GM23338 (cell line): ENCODE results near the gene ZNF248. TPM values are rescaled to one million over a fixed set of nuclear protein-coding genes. Genes with fewer than 3 reads are reported as not detected.

ENCODE experiments used
- ATAC-seq: fragments of 200-7000 bp; cut with Tn5 transposase; 3 replicates; pipeline ENCODE4 v1.9.1; 2020
- DNase-seq: peaks from one replicate; pipeline ENCODE4 v3.0.0-alpha.2; 2015; ENCODE audit warnings: low spot score
- H2AFZ ChIP-seq: fragments of 200-600 bp; sonication (generic); 2 replicates; pipeline ENCODE4 v1.8.0; 2016; ENCODE audit warnings: antibody characterized with exemption, mild to moderate bottlenecking, moderate library complexity
- H3F3A ChIP-seq: fragments of 200-600 bp; sonication (generic); replicated peaks from 2 replicates; pipeline ENCODE4 v1.8.0; 2017; ENCODE audit warnings: antibody characterized with exemption, mixed run types, low read depth
- H3K27ac ChIP-seq: fragments of 200-600 bp; sonication (generic); 2 replicates; pipeline ENCODE4 v1.6.1; 2016; ENCODE audit warnings: low read depth
- H3K27me3 ChIP-seq: fragments of 200-600 bp; sonication (generic); 2 replicates; pipeline ENCODE4 v1.8.0; 2016; ENCODE audit warnings: mild to moderate bottlenecking, mixed run types, moderate library complexity; ENCODE audit not compliant: insufficient read depth
- H3K36me3 ChIP-seq: fragments of 200-600 bp; sonication (generic); 2 replicates; pipeline ENCODE4 v1.8.0; 2016; ENCODE audit warnings: mild to moderate bottlenecking; ENCODE audit not compliant: insufficient read depth
- H3K4me1 ChIP-seq: fragments of 200-600 bp; sonication (generic); 2 replicates; pipeline ENCODE4 v1.8.0; 2016; ENCODE audit warnings: mild to moderate bottlenecking, moderate library complexity; ENCODE audit not compliant: insufficient read depth
- H3K4me2 ChIP-seq: fragments of 200-600 bp; sonication (generic); 2 replicates; pipeline ENCODE4 v1.7.1; 2017; ENCODE audit warnings: mixed run types
- H3K4me3 ChIP-seq: fragments of 200-600 bp; sonication (generic); 2 replicates; pipeline ENCODE4 v1.6.1; 2016; ENCODE audit warnings: mixed run types
- H3K79me2 ChIP-seq: fragments of 200-600 bp; sonication (generic); replicated peaks from 2 replicates; pipeline ENCODE4 v1.8.0; 2017; ENCODE audit warnings: mild to moderate bottlenecking; ENCODE audit not compliant: insufficient read depth
- H3K9me2 ChIP-seq: fragments of 200-600 bp; sonication (generic); 2 replicates; pipeline ENCODE4 v1.8.0; 2017; ENCODE audit not compliant: insufficient read depth
- H4K20me1 ChIP-seq: fragments of 200-600 bp; sonication (generic); replicated peaks from 2 replicates; pipeline ENCODE4 v1.8.0; 2017; ENCODE audit warnings: mild to moderate bottlenecking; ENCODE audit not compliant: insufficient read depth
- H3K27ac Mint-ChIP-seq: 2 replicates; pipeline ENCODE4 v1.8.0; 2020; ENCODE audit warnings: inconsistent platforms, mild to moderate bottlenecking, moderate library complexity, mixed read lengths
- H3K27me3 Mint-ChIP-seq: 3 replicates; pipeline ENCODE4 v1.8.0; 2022; ENCODE audit warnings: low read depth, mild to moderate bottlenecking, moderate library complexity, mixed read lengths, inconsistent platforms; ENCODE audit not compliant: insufficient read depth, poor library complexity
- H3K36me3 Mint-ChIP-seq: 3 replicates; pipeline ENCODE4 v1.8.0; 2021; ENCODE audit warnings: low read depth, mild to moderate bottlenecking, inconsistent platforms, moderate library complexity, mixed read lengths
- H3K4me1 Mint-ChIP-seq: 3 replicates; pipeline ENCODE4 v1.8.0; 2020; ENCODE audit warnings: mild to moderate bottlenecking, inconsistent platforms, mixed read lengths
- H3K4me3 Mint-ChIP-seq: 3 replicates; pipeline ENCODE4 v1.8.0; 2021; ENCODE audit warnings: moderate library complexity, mild to moderate bottlenecking, inconsistent platforms, mixed read lengths
- H3K9me3 Mint-ChIP-seq: 3 replicates; pipeline ENCODE4 v1.8.0; 2020; ENCODE audit warnings: moderate library complexity, mild to moderate bottlenecking, inconsistent platforms, mixed read lengths
- CREB1 ChIP-seq: fragments of 250-450 bp; sonication (Bioruptor Pico); IDR thresholded peaks from 2 replicates; pipeline ENCODE4 v1.5.0; 2020; ENCODE audit warnings: low read depth, mild to moderate bottlenecking, moderate library complexity
- EZH2 ChIP-seq: fragments of 200-600 bp; sonication (generic); IDR thresholded peaks from one replicate; pipeline ENCODE4 v1.8.0; 2017; ENCODE audit warnings: antibody characterized with exemption, mild to moderate bottlenecking, low read depth; ENCODE audit not compliant: unreplicated experiment
- EZH2phosphoT487 ChIP-seq: fragments of 200-600 bp; sonication (generic); IDR thresholded peaks from one replicate; pipeline ENCODE4 v1.8.1; 2018; ENCODE audit warnings: antibody characterized with exemption; ENCODE audit not compliant: unreplicated experiment
- JUNB ChIP-seq: IDR thresholded peaks from one replicate; pipeline ENCODE4 v1.6.1; 2016; ENCODE audit warnings: antibody characterized with exemption; ENCODE audit not compliant: unreplicated experiment
- NANOG ChIP-seq: IDR thresholded peaks from 2 replicates; pipeline ENCODE4 v1.6.1; 2016; ENCODE audit warnings: antibody characterized with exemption, borderline replicate concordance
- POLR2AphosphoS5 ChIP-seq: IDR thresholded peaks from 2 replicates; pipeline ENCODE4 v1.6.1; 2016; ENCODE audit warnings: antibody characterized with exemption, low read depth
- STAT1 ChIP-seq: IDR thresholded peaks from one replicate; pipeline ENCODE4 v1.6.1; 2016; ENCODE audit warnings: antibody characterized with exemption; ENCODE audit not compliant: unreplicated experiment
- ZNF114 ChIP-seq: fragments of 250-450 bp; sonication (Bioruptor Pico); IDR thresholded peaks from 2 replicates; pipeline ENCODE4 v1.5.0; 2020; ENCODE audit warnings: mild to moderate bottlenecking, moderate library complexity
- ZNF331 ChIP-seq: fragments of 250-450 bp; sonication (Bioruptor Pico); IDR thresholded peaks from 2 replicates; pipeline ENCODE4 v1.5.0; 2020; ENCODE audit warnings: low read depth, mild to moderate bottlenecking, moderate library complexity
- polyA plus RNA-seq: library from polyadenylated mRNA; unstranded; fragments of >200 nt; fragmentation: Nextera tagmentation; extraction: Ambion mirVana; gene quantifications from 2 replicates; pipeline ENCODE4 v1.2.1, GENCODE V29; 2016
- total RNA-seq: library from RNA; depleted of rRNA; stranded (reverse); fragments of >200 nt; shearing (Covaris generic); gene quantifications from 2 replicates; pipeline ENCODE4 v1.2.3, GENCODE V29; 2014
- TF ChIP-seq, protein P1 (sequence below): IDR thresholded peaks from one replicate; pipeline ENCODE4 v1.6.1; 2018; ENCODE audit warnings: antibody characterized with exemption; ENCODE audit not compliant: unreplicated experiment
- TF ChIP-seq, protein P2 (sequence below): fragments of 250-450 bp; sonication (Bioruptor Pico); IDR thresholded peaks from 2 replicates; pipeline ENCODE4 v1.5.0; 2020; ENCODE audit warnings: mild to moderate bottlenecking, moderate library complexity
- TF ChIP-seq, protein P3 (sequence below): IDR thresholded peaks from 2 replicates; pipeline ENCODE4 v1.6.1; 2016; ENCODE audit warnings: antibody characterized with exemption
- TF ChIP-seq, protein P4 (sequence below), 2 experiments: fragments of 200-600 bp in 1 of 2; sonication (generic) in 1 of 2; conservative IDR thresholded peaks; 2 replicates each; pipeline versions ENCODE4 v1.5.1 to v1.6.1; 2016 to 2017; ENCODE audit warnings: antibody characterized with exemption in 2 of 2, low read depth in 2 of 2, mild to moderate bottlenecking in 2 of 2, moderate library complexity in 1 of 2

ZNF248 gene
- total and polyA plus RNA-seq, 2 experiments from 2014 or later: 2.7 to 5.3 TPM

DNA sequence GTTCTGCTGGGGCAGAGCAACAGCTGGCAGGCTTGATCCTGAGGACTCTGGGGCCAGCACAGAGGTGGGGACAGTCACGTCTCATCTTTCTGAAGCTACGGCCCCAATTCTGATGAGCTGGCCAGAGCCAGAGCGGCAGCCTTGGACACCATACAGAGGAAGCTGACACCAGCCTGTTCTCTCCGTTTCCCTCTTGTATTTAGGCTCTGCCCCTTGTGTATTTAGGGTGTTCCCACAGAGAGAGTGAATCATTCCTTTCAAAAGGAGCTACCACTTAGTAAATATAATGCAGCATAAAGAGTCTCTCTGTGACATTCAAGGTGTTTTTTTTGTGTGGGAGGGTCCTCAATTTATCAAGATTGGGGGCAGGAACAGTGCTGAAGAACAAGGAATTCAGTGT, 109.2 kb downstream of the ZNF248 start:
- H3K36me3 Mint-ChIP-seq: peaks cover 32% of the 10 kb centered on the region
- no peaks in the 10 kb centered on the region for H3K27me3 ChIP-seq
- TF ChIP-seq, protein P1, sequence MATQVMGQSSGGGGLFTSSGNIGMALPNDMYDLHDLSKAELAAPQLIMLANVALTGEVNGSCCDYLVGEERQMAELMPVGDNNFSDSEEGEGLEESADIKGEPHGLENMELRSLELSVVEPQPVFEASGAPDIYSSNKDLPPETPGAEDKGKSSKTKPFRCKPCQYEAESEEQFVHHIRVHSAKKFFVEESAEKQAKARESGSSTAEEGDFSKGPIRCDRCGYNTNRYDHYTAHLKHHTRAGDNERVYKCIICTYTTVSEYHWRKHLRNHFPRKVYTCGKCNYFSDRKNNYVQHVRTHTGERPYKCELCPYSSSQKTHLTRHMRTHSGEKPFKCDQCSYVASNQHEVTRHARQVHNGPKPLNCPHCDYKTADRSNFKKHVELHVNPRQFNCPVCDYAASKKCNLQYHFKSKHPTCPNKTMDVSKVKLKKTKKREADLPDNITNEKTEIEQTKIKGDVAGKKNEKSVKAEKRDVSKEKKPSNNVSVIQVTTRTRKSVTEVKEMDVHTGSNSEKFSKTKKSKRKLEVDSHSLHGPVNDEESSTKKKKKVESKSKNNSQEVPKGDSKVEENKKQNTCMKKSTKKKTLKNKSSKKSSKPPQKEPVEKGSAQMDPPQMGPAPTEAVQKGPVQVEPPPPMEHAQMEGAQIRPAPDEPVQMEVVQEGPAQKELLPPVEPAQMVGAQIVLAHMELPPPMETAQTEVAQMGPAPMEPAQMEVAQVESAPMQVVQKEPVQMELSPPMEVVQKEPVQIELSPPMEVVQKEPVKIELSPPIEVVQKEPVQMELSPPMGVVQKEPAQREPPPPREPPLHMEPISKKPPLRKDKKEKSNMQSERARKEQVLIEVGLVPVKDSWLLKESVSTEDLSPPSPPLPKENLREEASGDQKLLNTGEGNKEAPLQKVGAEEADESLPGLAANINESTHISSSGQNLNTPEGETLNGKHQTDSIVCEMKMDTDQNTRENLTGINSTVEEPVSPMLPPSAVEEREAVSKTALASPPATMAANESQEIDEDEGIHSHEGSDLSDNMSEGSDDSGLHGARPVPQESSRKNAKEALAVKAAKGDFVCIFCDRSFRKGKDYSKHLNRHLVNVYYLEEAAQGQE: no peak
- TF ChIP-seq, protein P2, sequence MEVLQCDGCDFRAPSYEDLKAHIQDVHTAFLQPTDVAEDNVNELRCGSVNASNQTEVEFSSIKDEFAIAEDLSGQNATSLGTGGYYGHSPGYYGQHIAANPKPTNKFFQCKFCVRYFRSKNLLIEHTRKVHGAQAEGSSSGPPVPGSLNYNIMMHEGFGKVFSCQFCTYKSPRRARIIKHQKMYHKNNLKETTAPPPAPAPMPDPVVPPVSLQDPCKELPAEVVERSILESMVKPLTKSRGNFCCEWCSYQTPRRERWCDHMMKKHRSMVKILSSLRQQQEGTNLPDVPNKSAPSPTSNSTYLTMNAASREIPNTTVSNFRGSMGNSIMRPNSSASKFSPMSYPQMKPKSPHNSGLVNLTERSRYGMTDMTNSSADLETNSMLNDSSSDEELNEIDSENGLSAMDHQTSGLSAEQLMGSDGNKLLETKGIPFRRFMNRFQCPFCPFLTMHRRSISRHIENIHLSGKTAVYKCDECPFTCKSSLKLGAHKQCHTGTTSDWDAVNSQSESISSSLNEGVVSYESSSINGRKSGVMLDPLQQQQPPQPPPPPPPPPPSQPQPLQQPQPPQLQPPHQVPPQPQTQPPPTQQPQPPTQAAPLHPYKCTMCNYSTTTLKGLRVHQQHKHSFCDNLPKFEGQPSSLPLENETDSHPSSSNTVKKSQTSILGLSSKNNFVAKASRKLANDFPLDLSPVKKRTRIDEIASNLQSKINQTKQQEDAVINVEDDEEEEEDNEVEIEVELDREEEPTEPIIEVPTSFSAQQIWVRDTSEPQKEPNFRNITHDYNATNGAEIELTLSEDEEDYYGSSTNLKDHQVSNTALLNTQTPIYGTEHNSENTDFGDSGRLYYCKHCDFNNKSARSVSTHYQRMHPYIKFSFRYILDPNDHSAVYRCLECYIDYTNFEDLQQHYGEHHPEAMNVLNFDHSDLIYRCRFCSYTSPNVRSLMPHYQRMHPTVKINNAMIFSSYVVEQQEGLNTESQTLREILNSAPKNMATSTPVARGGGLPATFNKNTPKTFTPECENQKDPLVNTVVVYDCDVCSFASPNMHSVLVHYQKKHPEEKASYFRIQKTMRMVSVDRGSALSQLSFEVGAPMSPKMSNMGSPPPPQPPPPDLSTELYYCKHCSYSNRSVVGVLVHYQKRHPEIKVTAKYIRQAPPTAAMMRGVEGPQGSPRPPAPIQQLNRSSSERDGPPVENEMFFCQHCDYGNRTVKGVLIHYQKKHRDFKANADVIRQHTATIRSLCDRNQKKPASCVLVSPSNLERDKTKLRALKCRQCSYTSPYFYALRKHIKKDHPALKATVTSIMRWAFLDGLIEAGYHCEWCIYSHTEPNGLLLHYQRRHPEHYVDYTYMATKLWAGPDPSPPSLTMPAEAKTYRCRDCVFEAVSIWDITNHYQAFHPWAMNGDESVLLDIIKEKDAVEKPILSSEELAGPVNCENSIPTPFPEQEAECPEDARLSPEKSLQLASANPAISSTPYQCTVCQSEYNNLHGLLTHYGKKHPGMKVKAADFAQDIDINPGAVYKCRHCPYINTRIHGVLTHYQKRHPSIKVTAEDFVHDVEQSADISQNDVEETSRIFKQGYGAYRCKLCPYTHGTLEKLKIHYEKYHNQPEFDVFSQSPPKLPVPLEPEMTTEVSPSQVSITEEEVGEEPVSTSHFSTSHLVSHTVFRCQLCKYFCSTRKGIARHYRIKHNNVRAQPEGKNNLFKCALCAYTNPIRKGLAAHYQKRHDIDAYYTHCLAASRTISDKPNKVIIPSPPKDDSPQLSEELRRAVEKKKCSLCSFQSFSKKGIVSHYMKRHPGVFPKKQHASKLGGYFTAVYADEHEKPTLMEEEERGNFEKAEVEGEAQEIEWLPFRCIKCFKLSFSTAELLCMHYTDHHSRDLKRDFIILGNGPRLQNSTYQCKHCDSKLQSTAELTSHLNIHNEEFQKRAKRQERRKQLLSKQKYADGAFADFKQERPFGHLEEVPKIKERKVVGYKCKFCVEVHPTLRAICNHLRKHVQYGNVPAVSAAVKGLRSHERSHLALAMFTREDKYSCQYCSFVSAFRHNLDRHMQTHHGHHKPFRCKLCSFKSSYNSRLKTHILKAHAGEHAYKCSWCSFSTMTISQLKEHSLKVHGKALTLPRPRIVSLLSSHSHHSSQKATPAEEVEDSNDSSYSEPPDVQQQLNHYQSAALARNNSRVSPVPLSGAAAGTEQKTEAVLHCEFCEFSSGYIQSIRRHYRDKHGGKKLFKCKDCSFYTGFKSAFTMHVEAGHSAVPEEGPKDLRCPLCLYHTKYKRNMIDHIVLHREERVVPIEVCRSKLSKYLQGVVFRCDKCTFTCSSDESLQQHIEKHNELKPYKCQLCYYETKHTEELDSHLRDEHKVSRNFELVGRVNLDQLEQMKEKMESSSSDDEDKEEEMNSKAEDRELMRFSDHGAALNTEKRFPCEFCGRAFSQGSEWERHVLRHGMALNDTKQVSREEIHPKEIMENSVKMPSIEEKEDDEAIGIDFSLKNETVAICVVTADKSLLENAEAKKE (CRISPR knock-in tag): no peak
- TF ChIP-seq, protein P3, sequence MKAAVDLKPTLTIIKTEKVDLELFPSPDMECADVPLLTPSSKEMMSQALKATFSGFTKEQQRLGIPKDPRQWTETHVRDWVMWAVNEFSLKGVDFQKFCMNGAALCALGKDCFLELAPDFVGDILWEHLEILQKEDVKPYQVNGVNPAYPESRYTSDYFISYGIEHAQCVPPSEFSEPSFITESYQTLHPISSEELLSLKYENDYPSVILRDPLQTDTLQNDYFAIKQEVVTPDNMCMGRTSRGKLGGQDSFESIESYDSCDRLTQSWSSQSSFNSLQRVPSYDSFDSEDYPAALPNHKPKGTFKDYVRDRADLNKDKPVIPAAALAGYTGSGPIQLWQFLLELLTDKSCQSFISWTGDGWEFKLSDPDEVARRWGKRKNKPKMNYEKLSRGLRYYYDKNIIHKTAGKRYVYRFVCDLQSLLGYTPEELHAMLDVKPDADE: no peak
- no peak for TF ChIP-seq CREB1 (CRISPR knock-in tag)
- TF ChIP-seq STAT1: no peak
- TF ChIP-seq JUNB: no peak
- TF ChIP-seq, protein P4, sequence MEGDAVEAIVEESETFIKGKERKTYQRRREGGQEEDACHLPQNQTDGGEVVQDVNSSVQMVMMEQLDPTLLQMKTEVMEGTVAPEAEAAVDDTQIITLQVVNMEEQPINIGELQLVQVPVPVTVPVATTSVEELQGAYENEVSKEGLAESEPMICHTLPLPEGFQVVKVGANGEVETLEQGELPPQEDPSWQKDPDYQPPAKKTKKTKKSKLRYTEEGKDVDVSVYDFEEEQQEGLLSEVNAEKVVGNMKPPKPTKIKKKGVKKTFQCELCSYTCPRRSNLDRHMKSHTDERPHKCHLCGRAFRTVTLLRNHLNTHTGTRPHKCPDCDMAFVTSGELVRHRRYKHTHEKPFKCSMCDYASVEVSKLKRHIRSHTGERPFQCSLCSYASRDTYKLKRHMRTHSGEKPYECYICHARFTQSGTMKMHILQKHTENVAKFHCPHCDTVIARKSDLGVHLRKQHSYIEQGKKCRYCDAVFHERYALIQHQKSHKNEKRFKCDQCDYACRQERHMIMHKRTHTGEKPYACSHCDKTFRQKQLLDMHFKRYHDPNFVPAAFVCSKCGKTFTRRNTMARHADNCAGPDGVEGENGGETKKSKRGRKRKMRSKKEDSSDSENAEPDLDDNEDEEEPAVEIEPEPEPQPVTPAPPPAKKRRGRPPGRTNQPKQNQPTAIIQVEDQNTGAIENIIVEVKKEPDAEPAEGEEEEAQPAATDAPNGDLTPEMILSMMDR (conservative IDR thresholded peaks at IDR 0.05; ENCODE audit: low read depth in 2 of 2): no peak
- no peak for TF ChIP-seq NANOG
- TF ChIP-seq EZH2phosphoT487: no peak
- no peak for TF ChIP-seq EZH2
- TF ChIP-seq POLR2AphosphoS5: no peak
- no peak for TF ChIP-seq ZNF114 (CRISPR knock-in tag)
- TF ChIP-seq ZNF331 (CRISPR knock-in tag): no peak
- no peak overlapping the region for H3K27ac ChIP-seq
- H2AFZ ChIP-seq: no peak overlapping the region
- H3K4me2 ChIP-seq: no peak overlapping the region
- peaks cover 1% of the 10 kb centered on the region for H3K27me3 Mint-ChIP-seq
- H3K4me3 ChIP-seq: no peak overlapping the region
- DNase-seq (no peak), ATAC-seq (no peak)
- H3K9me2 ChIP-seq: no peaks in the 10 kb centered on the region
- H3K27ac Mint-ChIP-seq: no peak overlapping the region
- H4K20me1 ChIP-seq: no peaks in the 10 kb centered on the region
- no peaks in the 10 kb centered on the region for H3K4me1 Mint-ChIP-seq
- no peaks in the 10 kb centered on the region for H3K4me1 ChIP-seq
- H3K4me3 Mint-ChIP-seq: no peak overlapping the region
- peaks cover 100% of the 10 kb centered on the region for H3K9me3 Mint-ChIP-seq
- no peaks in the 10 kb centered on the region for H3F3A ChIP-seq
- no peaks in the 10 kb centered on the region; the same call in 1 of the 2 replicates for H3K36me3 ChIP-seq
- no peaks in the 10 kb centered on the region for H3K79me2 ChIP-seq
